PC-9 (cell line): ENCODE measurements around the gene ENTR1. TPM values are rescaled to one million over a fixed set of nuclear protein-coding genes. Genes with fewer than 3 reads are reported as not detected.
A peak's percentile ranks its signal among the peaks of the same experiment; 100 is the strongest.

Source experiments
- BruUV-seq: library from RNA; stranded (reverse); fragments of 400-500 nt; replicated peaks from 2 replicates; lab custom pipeline; 2021; lab: Mats Ljungman, UMichigan
- CTCF ChIA-PET: fragments of 300-600 bp; sonication (Branson Sonifier 250); formaldehyde crosslinking; loops from one replicate; lab custom pipeline; 2022; ENCODE audit warnings: antibody characterized with exemption; lab: Charles Lee
- POLR2A ChIA-PET: fragments of 300-600 bp; sonication (Branson Sonifier 250); formaldehyde crosslinking; loops from one replicate; lab custom pipeline; 2022; ENCODE audit warnings: antibody characterized with exemption; ENCODE audit not compliant: unreplicated experiment; lab: Charles Lee
- DNase-seq, 2 experiments: peaks; one replicate each; pipeline versions ENCODE4 v3.0.0 to v3.0.0-alpha.2; 2015 to 2022; ENCODE audit warnings: mixed read lengths in 1 of 2
- H2AFZ ChIP-seq: fragments of 200-600 bp; sonication (generic); 2 replicates; pipeline ENCODE4 v1.8.1; 2017; ENCODE audit warnings: antibody characterized with exemption
- H3F3A ChIP-seq: fragments of 200-600 bp; sonication (generic); 2 replicates; pipeline ENCODE4 v1.8.1; 2017; ENCODE audit warnings: antibody characterized with exemption, mild to moderate bottlenecking, low read depth; ENCODE audit not compliant: insufficient read depth
- H3K27ac ChIP-seq: fragments of 200-600 bp; sonication (generic); 2 replicates; pipeline ENCODE4 v1.6.1; 2016; ENCODE audit warnings: mixed run types
- H3K27me3 ChIP-seq: fragments of 200-600 bp; sonication (generic); 2 replicates; pipeline ENCODE4 v1.6.1; 2016; ENCODE audit warnings: low read depth, mixed run types; ENCODE audit not compliant: insufficient read depth
- H3K36me3 ChIP-seq: fragments of 200-600 bp; sonication (generic); 2 replicates; pipeline ENCODE4 v1.6.1; 2016; ENCODE audit warnings: low read depth, mixed run types
- H3K4me1 ChIP-seq: fragments of 200-600 bp; sonication (generic); replicated peaks from 2 replicates; pipeline ENCODE4 v1.6.1; 2016; ENCODE audit warnings: mixed run types; ENCODE audit not compliant: insufficient read depth
- H3K4me2 ChIP-seq: fragments of 200-600 bp; sonication (generic); 2 replicates; pipeline ENCODE4 v1.6.1; 2017; ENCODE audit warnings: mixed run types
- H3K4me3 ChIP-seq: fragments of 200-600 bp; sonication (generic); 2 replicates; pipeline ENCODE4 v1.6.1; 2016; ENCODE audit warnings: mixed run types
- H3K79me2 ChIP-seq: fragments of 200-600 bp; sonication (generic); 2 replicates; pipeline ENCODE4 v1.6.1; 2017; ENCODE audit warnings: low read depth, mixed run types
- H3K9me2 ChIP-seq: fragments of 200-600 bp; sonication (generic); 2 replicates; pipeline ENCODE4 v1.8.1; 2017; ENCODE audit warnings: mild to moderate bottlenecking; ENCODE audit not compliant: insufficient read depth
- H3K9me3 ChIP-seq: fragments of 200-600 bp; sonication (generic); 2 replicates; pipeline ENCODE4 v1.8.1; 2016; ENCODE audit warnings: low read depth; ENCODE audit not compliant: insufficient read depth
- H4K20me1 ChIP-seq: fragments of 200-600 bp; sonication (generic); 2 replicates; pipeline ENCODE4 v1.8.1; 2017; ENCODE audit not compliant: insufficient read depth
- EZH2 ChIP-seq: fragments of 200-600 bp; sonication (generic); IDR thresholded peaks from 2 replicates; pipeline ENCODE4 v1.8.0; 2017; ENCODE audit warnings: antibody characterized with exemption, low read depth
- intact Hi-C: fragments of 100-400 bp; cut with micrococcal nuclease; formaldehyde crosslinking; loops from one replicate; pipeline ENCODE4 v1.10.0; 2022; ENCODE audit not compliant: unreplicated experiment
- total RNA-seq: library from RNA; stranded (reverse); gene quantifications from 2 replicates; pipeline ENCODE4 v1.2.3, GENCODE V29; 2021
- TF ChIP-seq, protein P1 (sequence below): fragments of 200-600 bp; sonication (generic); conservative IDR thresholded peaks from 2 replicates; pipeline ENCODE4 v1.6.1; 2017; ENCODE audit warnings: mixed run types, antibody characterized with exemption, mild to moderate bottlenecking, moderate library complexity

ENTR1 gene
- total RNA-seq, 1 experiment from 2014 or later: 67.9 TPM

DNA sequence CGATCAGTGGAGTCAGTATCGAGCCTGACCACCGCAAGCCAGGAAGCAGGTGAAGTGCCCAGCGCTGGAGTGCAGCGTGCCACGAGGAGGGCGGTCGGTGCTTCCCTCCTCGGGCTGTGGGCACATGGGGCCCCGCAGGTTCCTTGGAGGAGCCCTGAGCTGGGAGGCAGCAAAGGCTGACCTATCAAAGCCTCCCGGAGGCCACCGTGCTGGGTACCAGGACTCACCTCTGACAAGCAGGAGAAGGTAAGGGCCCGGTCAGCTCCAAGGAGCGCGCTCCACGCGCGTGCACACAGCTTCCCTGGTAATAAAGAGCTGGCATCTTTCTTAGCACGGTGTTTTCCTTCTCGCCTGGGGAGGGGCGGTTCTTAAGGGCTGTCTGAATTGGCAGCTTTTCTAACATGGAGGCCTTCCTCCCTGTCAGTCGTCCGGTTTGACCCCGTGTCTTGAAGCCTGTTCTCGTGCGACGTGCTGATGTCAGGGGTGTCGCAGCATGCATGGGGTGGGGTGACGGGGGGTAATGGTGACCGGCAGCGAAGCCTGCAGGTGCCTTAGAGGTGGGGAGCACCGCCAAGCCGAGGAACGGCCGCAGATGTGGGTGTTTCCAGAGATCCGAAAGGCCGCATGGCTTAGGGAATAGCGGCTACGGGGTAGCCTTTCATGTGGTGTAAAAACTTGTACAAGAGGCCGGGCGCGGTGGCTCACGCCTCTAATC is 13.2 kb upstream of the ENTR1 start:
- Histone ChIP-seq H4K20me1 (peaks cover 8% of the 10 kb centered on the region; the same call in 1 of the 2 replicates), H3K4me2 (no peak overlapping the region), H3K79me2 (no peaks in the 10 kb centered on the region), H3K9me2 (no peaks in the 10 kb centered on the region), H3K9me3 (no peaks in the 10 kb centered on the region), H3K27ac (no peak overlapping the region), H3K36me3 (no peaks in the 10 kb centered on the region; the same call in 1 of the 2 replicates), H3K4me1 (no peaks in the 10 kb centered on the region), H2AFZ (no peak overlapping the region), H3F3A (peaks cover 25% of the 10 kb centered on the region; the same call in 1 of the 2 replicates), H3K4me3 (no peak overlapping the region), H3K27me3 (no peaks in the 10 kb centered on the region)
- ChIA-PET POLR2A (interaction anchor here (0.6 kb wide), 1 partner anchor 1018 kb away, joined by 14 read pairs; no protein-coding TSS in a partner anchor), CTCF (no interaction called here)
- TSS peak; percentile 18 for BruUV-seq
- intact Hi-C loops: no loop called here
- TF ChIP-seq, protein P1, sequence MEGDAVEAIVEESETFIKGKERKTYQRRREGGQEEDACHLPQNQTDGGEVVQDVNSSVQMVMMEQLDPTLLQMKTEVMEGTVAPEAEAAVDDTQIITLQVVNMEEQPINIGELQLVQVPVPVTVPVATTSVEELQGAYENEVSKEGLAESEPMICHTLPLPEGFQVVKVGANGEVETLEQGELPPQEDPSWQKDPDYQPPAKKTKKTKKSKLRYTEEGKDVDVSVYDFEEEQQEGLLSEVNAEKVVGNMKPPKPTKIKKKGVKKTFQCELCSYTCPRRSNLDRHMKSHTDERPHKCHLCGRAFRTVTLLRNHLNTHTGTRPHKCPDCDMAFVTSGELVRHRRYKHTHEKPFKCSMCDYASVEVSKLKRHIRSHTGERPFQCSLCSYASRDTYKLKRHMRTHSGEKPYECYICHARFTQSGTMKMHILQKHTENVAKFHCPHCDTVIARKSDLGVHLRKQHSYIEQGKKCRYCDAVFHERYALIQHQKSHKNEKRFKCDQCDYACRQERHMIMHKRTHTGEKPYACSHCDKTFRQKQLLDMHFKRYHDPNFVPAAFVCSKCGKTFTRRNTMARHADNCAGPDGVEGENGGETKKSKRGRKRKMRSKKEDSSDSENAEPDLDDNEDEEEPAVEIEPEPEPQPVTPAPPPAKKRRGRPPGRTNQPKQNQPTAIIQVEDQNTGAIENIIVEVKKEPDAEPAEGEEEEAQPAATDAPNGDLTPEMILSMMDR: no peak
- TF ChIP-seq EZH2: no peak
- DNase-seq: no peak

- H3K9me3 ChIP-seq: no peaks in the 10 kb centered on the region
- POLR2A ChIA-PET: no interaction called here
- H3K27me3 ChIP-seq: no peaks in the 10 kb centered on the region
- no TSS peak for BruUV-seq
- intact Hi-C loops: no loop called here
- CTCF ChIA-PET: no interaction called here
- peaks cover 20% of the 10 kb centered on the region; the same call in 1 of the 2 replicates for H3F3A ChIP-seq
- no peak for DNase-seq
- peaks cover 8% of the 10 kb centered on the region; the same call in 1 of the 2 replicates for H4K20me1 ChIP-seq
- no peak overlapping the region for H3K27ac ChIP-seq
- TF ChIP-seq EZH2: no peak
- TF ChIP-seq, protein P1: no peak
- H3K36me3 ChIP-seq: no peaks in the 10 kb centered on the region; the same call in 1 of the 2 replicates
- H3K4me2 ChIP-seq: no peak overlapping the region
- H3K4me1 ChIP-seq: no peaks in the 10 kb centered on the region
- no peaks in the 10 kb centered on the region for H3K9me2 ChIP-seq
- no peak overlapping the region for H3K4me3 ChIP-seq
- no peaks in the 10 kb centered on the region for H3K79me2 ChIP-seq
- H2AFZ ChIP-seq: no peak overlapping the region
Measured at GRCh38 chr9:136422876-136423275, 12.5 kb upstream of the ENTR1 start.

DNA sequence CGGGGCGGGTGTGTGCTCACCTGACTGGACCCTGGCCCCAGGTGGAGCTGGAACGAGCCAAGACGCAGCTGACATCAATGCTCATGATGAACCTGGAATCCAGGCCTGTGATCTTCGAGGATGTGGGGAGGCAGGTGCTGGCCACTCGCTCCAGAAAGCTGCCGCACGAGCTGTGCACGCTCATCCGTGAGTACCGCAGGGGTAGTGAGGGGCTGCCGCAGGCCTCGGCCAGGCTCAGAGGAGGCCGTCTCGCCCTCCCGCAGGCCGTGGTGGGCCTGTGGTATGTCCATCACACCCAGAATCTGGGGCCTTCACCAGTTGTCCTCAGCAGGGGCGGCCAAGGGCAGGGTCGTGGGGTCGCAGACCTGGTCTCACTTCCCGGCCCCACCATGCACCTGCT is 11.4 kb upstream of the ENTR1 start:
- H3K27ac ChIP-seq: no peak overlapping the region
- no peaks in the 10 kb centered on the region for H3K79me2 ChIP-seq
- H3K4me1 ChIP-seq: no peaks in the 10 kb centered on the region
- intact Hi-C loops: no loop called here
- BruUV-seq: no TSS peak
- no peaks in the 10 kb centered on the region; the same call in 1 of the 2 replicates for H3K36me3 ChIP-seq
- H3K4me3 ChIP-seq: no peak overlapping the region
- DNase-seq: no peak
- no peak overlapping the region for H2AFZ ChIP-seq
- ChIA-PET CTCF (interaction anchor here (0.6 kb wide), 2 partner anchors 11 to 222 kb away, joined by 3 to 10 read pairs; no protein-coding TSS in a partner anchor), POLR2A (no interaction called here)
- peaks cover 14% of the 10 kb centered on the region; the same call in 1 of the 2 replicates for H3F3A ChIP-seq
- H3K9me3 ChIP-seq: no peaks in the 10 kb centered on the region
- peaks cover 6% of the 10 kb centered on the region; the same call in 1 of the 2 replicates for H4K20me1 ChIP-seq
- H3K4me2 ChIP-seq: no peak overlapping the region
- H3K27me3 ChIP-seq: no peaks in the 10 kb centered on the region
- TF ChIP-seq, protein P1: no peak
- TF ChIP-seq EZH2: no peak
- no peaks in the 10 kb centered on the region for H3K9me2 ChIP-seq
